Peyer's patch (tissue), 4 donors: Measurements from ENCODE around the gene TAP2.

Source experiments
- CTCF ChIP-seq, 6 experiments: fragments of 450-650 bp in 4 of 6; fragments of 200-600 bp in 2 of 6; sonication (generic) in 1 of 6; IDR thresholded peaks; one replicate each; pipeline ENCODE4 v1.5.1; 2017 to 2019; ENCODE audit warnings: antibody characterized with exemption in 6 of 6, mild to moderate bottlenecking in 3 of 6, moderate library complexity in 1 of 6
- POLR2A ChIP-seq, 2 donors: fragments of 450-650 bp; IDR thresholded peaks; one replicate each; pipeline ENCODE4 v1.5.1; 2017; ENCODE audit warnings: antibody characterized with exemption in 2 of 2, mild to moderate bottlenecking in 2 of 2, moderate library complexity in 2 of 2

GRCh38 chr6:32851025-32851424 is 12.5 kb upstream of the TAP2 start:
- TF ChIP-seq CTCF (IDR thresholded peaks at IDR 0.05) = no peak
- TF ChIP-seq POLR2A (IDR thresholded peaks at IDR 0.05) = no peak
